Measurements from ENCODE around the gene ADAM20.
"Not testable (repeated sequence)": the region's sequence is repeated elsewhere in the genome, so short reads cannot be mapped to it uniquely, and the experiment has no call there.

Gene ADAM20

GRCh38 chr14:70534904-70535303 is at the start of gene ADAM20:
Gene ADAM20, minus strand, starts transcription at chr14:70535004. Its CDS starts 10,247 bp downstream, at chr14:70524757.
- in situ Hi-C loops (cut with MboI; ENCODE audit: low pct_unique_long_range_greater_than_20kb, low sequenced_read_pairs), result no loop called here
- DNase-seq, result no peak

DNA sequence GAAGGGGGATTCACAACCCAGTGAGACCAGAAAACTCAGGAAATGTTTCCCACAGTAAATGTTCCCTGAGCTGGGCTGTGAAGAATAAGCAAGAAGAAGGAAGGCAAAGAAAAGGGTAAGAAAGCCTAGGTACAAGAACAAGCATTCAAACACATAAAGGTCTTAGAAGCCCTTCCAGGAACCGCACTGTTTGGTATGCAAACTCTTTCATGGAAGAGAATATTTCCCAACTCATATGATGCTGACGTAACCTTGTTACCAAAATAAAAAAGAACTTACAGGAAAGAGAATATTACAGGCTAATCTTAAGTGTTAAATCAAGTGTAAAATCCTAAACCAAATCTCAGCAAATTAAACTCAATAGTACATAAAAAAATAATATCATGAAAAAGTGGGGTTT is 42.1 kb upstream of the ADAM20 start:
- in situ Hi-C loops (cut with MboI; ENCODE audit: low pct_unique_long_range_greater_than_20kb, low sequenced_read_pairs), result no loop called here
- DNase-seq, result no peak

DNA sequence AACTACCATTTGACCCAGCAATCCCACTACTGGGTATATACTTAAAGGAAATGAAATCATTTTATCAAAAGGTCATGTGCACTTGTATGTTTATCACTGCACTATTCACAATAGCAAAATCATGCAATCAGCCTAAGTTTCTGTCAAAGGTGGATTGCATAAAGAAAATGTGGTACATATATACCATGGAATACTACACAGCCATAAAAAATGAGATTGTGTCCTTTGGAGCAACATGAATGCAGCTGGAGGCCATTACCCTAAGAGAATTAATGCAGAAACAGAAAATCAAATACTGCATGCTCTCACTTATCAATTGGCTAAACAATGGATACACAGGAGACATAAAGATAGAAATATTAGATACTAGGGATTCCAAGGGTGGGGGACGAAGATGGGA is 38.2 kb upstream of the ADAM20 start:
- no peak for DNase-seq
- in situ Hi-C loops (cut with MboI; ENCODE audit: low pct_unique_long_range_greater_than_20kb, low sequenced_read_pairs), result no loop called here

GRCh38 chr14:70571139-70571538 is 36.3 kb upstream of the ADAM20 start:
- DNase-seq, result no peak
- in situ Hi-C loops (cut with MboI; ENCODE audit: low pct_unique_long_range_greater_than_20kb, low sequenced_read_pairs), result no loop called here

GRCh38 chr14:70567791-70568190 is 33.0 kb upstream of the ADAM20 start:
- in situ Hi-C loops (cut with MboI; ENCODE audit: low pct_unique_long_range_greater_than_20kb, low sequenced_read_pairs), result no loop called here
- peak; percentile 45 for DNase-seq

GRCh38 chr14:70563869-70564268 is 29.1 kb upstream of the ADAM20 start:
- in situ Hi-C loops (cut with MboI; ENCODE audit: low pct_unique_long_range_greater_than_20kb, low sequenced_read_pairs), result no loop called here
- no peak for DNase-seq

- in situ Hi-C loops (cut with MboI; ENCODE audit: low pct_unique_long_range_greater_than_20kb, low sequenced_read_pairs), result no loop called here
- no peak for DNase-seq
These were observed 28.6 kb upstream of the ADAM20 start for GRCh38 chr14:70563417-70563816.

DNA sequence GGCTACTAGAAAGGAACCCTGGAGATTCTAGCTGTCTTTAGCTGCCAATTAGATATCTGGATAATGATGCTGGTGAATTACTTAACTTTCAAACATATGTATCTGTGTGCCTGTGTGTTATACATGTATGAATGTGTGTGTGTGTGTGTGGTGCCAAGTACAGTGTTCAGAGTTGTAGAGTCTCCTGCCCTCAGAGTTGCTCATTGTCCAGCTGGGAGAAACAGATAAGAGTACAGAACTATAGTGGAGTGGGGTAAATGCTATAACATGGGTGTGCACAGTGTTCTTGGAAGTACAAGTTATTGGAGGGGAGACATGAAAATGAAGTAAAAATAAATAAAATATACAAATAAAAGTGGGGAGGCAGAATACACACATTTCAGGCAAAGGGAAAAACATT is 23.6 kb upstream of the ADAM20 start:
- in situ Hi-C loops (cut with MboI; ENCODE audit: low pct_unique_long_range_greater_than_20kb, low sequenced_read_pairs), result no loop called here
- DNase-seq, result no peak

DNA sequence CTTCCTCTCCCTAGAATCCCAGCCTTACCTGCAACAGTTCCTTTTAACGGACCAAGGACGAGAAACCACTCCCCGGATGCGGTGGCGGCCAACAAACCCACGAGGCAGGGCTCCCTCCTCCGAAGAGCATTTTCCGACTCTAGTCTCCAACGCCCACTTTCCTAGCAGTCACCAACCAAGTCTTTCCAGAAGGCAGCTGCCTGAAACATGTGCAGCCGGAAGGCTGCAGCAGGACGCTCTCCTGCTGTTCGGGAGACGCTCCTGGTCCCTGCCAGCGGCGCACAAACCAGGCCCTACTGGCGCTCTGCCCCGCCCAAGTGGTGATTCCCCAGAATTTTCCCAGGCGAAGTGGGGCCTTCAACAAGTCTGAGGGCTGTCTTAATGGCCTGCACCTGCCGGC is 21.1 kb upstream of the ADAM20 start:
- DNase-seq, result no peak
- in situ Hi-C loops (cut with MboI; ENCODE audit: low pct_unique_long_range_greater_than_20kb, low sequenced_read_pairs), result no loop called here

DNA sequence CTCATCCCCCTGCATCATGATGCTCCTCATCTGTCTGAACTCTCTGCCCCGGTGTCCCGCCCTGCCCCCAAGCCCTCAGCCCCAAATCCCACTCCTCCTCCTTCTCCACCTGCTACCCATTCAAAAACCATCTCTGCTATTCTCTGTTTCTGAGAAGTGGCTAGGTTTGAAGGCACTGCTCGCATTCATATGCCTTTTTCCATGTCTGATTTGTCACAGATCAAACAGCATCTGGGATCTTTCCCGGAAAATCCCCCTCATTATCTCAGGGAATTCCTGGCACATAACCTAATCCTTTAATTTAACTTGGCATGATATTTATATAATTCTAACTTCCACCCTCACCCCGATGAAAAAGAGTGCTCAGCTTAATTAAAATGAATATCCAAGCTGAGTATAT is 3.3 kb upstream of the ADAM20 start:
- in situ Hi-C loops (cut with MboI; ENCODE audit: low pct_unique_long_range_greater_than_20kb, low sequenced_read_pairs), result no loop called here
- DNase-seq, result no peak

GRCh38 chr14:70536830-70537229 is 2.0 kb upstream of the ADAM20 start:
- DNase-seq, result no peak
- in situ Hi-C loops (cut with MboI; ENCODE audit: low pct_unique_long_range_greater_than_20kb, low sequenced_read_pairs), result no loop called here

- in situ Hi-C loops (cut with MboI; ENCODE audit: low pct_unique_long_range_greater_than_20kb, low sequenced_read_pairs), result no loop called here
These were observed 4.4 kb downstream of the ADAM20 start for GRCh38 chr14:70530417-70530816.

DNA sequence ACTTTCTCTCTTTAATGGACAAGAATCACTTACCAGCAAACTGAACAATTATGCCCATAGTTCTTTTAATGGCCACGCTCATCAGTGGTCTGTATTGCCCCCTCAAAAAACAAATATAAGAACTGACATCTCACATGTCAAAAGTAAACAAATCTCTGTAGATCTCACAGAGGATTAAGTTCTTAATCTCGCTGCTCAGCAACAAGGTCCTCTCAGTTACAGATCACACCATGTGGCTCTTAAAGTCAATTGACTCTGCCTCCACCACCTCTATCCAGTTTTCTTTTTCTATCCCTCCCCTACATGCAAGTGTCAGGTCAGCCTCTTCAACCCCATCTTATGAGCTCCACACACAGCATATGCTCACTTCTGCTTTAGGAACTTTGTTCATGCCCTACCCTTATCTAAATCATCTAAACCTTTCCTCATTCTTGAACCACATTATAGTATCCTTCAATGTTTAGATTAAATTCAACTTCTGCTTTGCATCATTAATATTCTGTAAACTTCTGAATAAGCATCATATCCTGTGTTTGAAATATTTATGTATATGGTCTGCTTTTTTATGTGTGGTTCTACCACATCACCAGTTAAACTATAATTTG is 7.2 kb downstream of the ADAM20 start:
- no peak for DNase-seq
- in situ Hi-C loops (cut with MboI; ENCODE audit: low pct_unique_long_range_greater_than_20kb, low sequenced_read_pairs), result no loop called here

More at GRCh38 chr14:70530417-70530816, 4.4 kb downstream of the ADAM20 start:
- DNase-seq, result no peak

DNA sequence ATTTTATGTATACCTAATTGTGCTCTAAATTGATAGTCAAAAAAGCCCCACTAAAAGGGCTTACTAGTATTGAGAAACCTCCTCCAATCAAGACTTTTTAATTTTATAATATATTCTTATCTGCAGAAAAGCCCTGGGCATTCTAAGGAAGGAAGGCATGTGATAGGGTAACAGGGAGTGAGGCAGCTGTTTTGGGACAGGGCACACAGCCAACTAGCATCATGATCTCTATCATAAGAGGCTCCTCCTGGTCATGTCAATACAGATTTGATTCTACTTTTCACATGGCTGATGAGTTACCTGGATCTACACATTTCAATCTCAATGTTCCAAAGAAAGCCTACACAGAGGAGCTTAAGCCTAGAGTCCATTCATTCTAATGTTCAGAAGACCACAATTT is 9.1 kb downstream of the ADAM20 start:
- in situ Hi-C loops (cut with MboI; ENCODE audit: low pct_unique_long_range_greater_than_20kb, low sequenced_read_pairs), result no loop called here
- DNase-seq, result no peak

DNA sequence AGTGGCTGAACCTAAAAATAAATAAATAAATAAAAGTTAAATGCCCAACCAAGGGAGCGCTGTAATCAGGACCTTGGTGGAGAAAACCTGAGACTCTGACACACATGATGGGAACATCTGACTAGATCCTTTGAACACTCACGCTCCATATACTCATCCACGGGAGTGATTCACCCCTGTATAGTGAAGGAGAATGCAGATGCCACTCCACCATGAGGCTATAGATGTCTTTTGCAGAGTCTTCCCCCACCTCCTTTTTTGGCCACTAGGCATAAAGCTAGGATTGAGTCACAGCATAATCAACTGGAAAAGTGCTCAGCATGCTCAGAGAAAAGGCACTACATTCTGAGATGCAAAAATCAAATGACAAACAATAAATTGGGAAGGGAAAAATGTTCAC is 19.0 kb downstream of the ADAM20 start:
- in situ Hi-C loops (cut with MboI; ENCODE audit: low pct_unique_long_range_greater_than_20kb, low sequenced_read_pairs), result no loop called here
- DNase-seq, result no peak

- in situ Hi-C loops (cut with MboI; ENCODE audit: low pct_unique_long_range_greater_than_20kb, low sequenced_read_pairs), result no loop called here
- DNase-seq, result peak; percentile 3
These were observed 20.4 kb downstream of the ADAM20 start for GRCh38 chr14:70514168-70515069.

DNA sequence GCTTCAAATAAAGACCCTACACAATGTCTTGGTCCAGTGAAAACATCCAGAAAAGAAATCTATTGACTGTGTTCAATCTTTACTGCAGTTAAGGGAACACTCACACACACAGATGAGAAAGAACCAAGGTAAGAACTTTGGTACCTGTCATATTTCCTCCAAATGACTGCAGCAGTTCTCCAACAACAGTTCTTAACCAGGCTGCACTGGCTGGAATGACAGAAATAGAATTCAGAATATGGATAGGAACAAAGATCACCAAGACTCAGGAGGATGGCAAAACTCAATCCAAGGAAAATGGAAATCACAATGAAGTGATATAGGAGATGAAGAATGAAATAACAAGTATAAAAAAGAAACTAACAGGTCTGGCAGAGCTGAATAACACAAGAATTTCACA is 36.6 kb downstream of the ADAM20 start:
- DNase-seq, result no peak
- in situ Hi-C loops (cut with MboI; ENCODE audit: low pct_unique_long_range_greater_than_20kb, low sequenced_read_pairs), result no loop called here

DNA sequence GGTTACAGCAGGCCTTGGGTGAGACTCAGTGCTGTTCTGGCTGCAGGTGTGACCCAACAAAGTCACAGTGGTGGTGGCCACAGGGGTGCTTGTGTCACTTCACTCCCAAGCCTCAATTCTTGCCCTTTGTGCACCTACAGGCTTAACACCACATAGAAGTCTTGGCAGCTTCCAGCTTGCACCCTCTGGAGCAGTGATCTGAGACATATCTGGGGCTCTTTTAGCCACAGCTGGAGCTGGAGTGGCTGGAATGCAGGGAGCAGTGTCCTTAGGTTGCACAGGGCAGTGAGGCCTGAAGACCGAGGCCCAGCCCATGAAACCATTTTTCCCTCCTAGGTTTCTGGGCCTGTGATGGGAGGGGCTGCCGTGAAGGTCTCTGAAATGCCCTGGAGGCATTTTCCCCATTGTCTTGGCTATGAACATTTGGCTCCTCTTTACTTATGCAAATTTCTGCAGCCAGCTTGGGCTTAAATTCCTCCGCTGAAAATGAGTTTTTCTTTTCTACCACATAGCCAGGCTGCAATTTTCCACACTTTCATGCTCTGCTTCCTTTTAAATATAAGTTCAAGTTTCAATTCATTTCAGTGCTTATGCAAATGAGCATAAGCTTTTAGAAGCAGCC is 45.1 kb downstream of the ADAM20 start:
- no peak for DNase-seq
- in situ Hi-C loops (cut with MboI; ENCODE audit: low pct_unique_long_range_greater_than_20kb, low sequenced_read_pairs), result no loop called here

- DNase-seq; in situ Hi-C loops (cut with MboI; ENCODE audit: low pct_unique_long_range_greater_than_20kb, low sequenced_read_pairs): not testable (repeated sequence)
These were observed 57.3 kb downstream of the ADAM20 start for GRCh38 chr14:70477356-70478105.

DNA sequence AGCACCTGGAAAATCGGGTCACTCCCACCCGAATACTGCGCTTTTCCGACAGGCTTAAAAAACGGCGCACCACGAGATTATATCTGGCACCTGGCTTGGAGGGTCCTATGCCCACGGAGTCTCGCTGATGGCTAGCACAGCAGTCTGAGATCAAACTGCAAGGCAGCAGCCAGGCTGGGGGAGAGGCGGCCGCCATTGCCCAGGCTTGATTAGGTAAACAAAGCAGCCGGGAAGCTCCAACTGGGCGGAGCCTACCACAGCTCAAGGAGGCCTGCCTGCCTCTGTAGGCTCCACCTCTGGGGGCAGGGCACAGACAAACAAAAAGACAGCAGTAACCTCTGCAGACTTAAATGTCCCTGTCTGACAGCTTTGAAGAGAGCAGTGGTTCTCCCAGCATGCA is 59.3 kb downstream of the ADAM20 start:
- in situ Hi-C loops (cut with MboI; ENCODE audit: low pct_unique_long_range_greater_than_20kb, low sequenced_read_pairs); DNase-seq: not testable (repeated sequence)
